GM18951 (cell line): Measurements from ENCODE around the gene MYO16.

Experiments used
- POLR2A ChIP-seq: IDR thresholded peaks from 4 replicates; pipeline ENCODE4 v1.6.1; 2011; ENCODE audit warnings: mild to moderate bottlenecking; ENCODE audit not compliant: insufficient read length, insufficient read depth; ENCODE audit errors: extremely low read depth
- in situ Hi-C: fragments of 300-500 bp; cut with MboI; formaldehyde crosslinking; loops from one replicate; pipeline ENCODE4 v1.12.0; 2022; ENCODE audit warnings: low sequenced_read_pairs, mixed read lengths, inconsistent platforms; ENCODE audit not compliant: unreplicated experiment

The MYO16 gene

DNA sequence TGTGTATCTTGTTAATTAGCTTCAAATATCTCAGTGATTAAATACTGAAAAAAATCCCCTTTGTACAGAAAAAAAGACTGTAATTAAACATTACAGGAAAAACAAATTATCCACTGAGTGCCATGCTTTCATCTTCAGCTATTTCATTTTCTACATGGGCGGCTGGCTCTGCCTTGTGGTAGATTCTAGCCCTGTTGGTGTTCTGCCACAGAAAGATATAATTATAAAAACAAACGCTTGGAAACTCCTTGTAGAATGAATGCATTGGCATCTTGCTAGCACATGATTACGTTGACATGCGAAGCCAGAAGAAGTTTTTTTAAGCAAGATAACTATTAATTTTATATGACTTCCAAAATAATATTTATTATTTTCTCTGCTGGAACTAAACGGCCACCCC, 496.8 kb downstream of the MYO16 start:
- in situ Hi-C loops, result no loop called here
- TF ChIP-seq POLR2A, result no peak

DNA sequence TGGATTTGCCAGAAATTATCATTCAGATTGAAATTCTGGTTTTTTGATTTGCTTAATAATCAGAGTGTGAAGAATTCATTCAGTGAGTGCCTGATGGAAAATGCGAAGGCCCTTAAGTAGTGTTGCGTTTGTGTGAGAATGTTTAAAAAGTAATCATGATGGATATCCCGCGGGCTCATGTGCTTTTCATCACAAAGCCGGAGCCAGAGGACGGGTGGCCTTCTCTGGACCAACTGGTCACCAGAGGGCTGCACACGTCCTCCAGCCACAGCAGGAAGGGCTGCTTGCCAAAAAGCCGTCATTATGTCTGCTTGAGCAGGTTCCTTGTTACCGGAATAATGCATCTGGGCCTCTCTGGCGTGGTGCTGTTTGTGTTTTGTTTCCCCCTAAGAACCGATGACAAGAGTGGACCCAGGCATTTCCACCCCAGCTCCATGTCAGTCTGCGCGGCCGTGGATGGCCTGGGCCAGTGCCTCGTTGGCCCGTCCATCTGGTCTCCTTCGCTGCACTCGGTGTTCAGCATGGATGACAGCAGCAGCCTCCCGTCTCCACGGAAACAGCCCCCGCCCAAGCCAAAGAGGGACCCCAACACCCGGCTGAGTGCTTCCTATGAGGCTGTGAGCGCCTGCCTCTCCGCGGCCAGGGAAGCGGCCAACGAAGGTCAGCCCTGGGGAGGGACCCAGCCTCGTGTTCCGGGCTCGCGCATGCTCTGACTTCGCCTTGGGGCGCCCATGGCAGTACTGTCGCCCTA, 497.7 kb downstream of the MYO16 start:
- TF ChIP-seq POLR2A, result no peak
- in situ Hi-C loops, result no loop called here

DNA sequence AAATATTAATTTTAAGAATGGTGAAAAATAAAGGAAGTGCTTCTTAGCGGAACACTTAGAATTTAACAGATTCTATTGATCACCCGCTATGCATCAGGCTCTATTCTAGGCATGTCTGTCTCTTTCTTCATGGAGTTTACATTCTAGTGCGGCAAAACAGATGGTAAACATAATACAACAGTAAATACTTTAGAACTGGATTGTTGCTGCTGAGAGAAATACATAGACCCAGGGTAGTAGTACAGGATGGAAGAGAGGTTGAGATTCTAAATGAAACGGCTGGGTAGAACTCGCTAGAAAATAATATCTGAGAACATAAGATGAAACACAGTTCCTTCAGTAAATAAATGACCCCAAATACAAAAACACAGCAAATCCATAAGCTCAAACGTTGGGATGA, 498.7 kb downstream of the MYO16 start:
- TF ChIP-seq POLR2A, result no peak
- in situ Hi-C loops, result no loop called here

DNA sequence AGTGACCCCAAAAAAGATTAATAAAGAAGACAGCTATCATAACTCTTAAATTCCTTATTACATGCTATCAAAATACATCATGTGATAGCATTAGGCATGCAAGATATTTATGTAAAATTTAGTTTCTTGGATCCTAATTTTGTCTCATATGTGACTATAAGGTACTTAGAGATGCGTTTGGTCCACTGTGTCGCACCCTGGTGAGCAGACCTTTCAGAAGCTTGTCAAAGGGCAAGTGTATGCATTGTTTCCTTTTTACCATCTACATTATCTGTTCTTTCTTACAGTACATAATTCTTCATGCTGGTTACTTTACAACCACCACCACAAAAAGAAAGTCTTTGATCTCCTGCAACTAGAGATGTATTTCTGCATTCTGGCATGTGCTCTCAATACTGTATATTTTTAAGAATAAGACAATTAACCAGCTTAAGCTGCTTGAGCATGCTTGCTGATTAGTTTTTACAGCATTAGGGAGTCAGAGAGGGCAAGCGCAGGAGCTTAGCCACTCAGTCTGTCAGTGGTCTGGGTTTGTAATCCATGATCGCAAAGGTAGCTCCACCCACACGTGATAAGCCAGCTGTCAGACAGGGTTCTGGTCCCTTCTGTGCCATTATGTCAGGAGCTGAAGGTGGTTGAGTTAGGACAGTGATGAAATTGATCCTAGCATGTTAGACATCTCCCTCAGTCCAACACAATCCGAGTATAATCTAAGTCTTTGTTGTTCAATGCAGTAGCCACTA, 500.9 kb downstream of the MYO16 start:
- no peak for TF ChIP-seq POLR2A
- in situ Hi-C loops, result no loop called here

DNA sequence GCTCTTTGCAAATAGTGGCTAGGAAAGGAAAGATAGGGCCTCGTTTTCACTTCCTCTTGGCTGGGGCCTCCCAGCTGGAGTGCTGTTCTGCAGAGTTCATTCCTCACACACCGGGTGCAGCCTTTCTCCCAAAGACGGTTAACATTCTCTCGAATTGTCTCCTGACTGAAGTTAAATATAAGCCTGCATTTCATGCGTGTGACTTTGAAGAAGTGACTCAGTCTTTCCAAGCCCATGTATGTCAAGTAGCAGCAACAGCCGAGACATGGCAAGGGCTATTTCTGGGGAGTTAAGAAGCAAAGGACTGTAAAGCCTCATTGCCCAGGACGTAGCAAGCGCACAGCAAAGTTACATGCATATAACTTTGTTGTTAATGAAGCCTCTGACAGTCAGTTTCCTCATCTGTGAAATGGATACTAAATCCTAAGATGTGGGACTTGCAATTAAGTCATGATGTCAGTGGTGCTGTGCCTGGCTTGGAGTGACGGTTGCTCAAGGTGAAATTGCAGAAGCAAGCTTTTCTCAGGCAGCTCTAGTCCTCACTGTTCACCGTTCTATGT, 502.4 kb downstream of the MYO16 start:
- in situ Hi-C loops, result no loop called here
- no peak for TF ChIP-seq POLR2A

DNA sequence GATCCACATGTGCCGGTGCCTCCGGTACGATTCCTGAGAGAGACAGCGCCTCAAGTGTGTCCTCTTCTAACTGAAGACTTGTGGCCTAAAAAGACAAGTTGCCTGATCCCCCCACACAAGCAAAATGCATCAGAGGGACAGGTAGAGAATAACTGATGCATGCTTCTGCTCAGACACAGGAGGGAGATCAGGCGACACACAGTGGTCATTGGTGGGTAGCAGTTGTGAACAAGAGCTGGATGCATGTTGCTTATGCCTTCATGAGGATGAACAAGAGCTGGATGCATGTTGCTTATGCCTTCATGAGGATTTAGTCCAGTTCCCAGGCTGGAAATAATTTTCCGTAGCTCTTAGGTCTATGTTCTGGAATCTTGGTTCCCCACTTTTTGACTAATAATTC, 505.6 kb downstream of the MYO16 start:
- no peak for TF ChIP-seq POLR2A
- in situ Hi-C loops, result no loop called here

DNA sequence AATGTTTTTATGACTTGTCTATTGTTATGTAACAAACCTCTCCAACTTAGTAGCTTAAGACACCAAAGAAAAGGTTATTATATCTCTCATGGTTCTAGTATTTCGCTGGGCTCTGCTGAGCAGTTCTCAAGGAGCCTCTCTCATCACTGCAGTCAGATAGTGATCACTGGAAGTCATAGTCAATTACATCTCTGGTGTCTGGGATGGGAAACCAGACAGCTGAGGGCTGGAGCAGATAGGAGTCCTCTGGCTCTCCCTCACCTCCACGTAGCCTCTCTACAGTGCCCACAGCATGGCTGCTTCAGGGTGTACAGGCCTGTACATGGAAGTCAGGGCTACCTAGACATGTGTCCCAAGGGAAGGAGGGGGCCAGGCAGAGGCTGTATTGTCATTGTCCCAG, 507.5 kb downstream of the MYO16 start:
- no peak for TF ChIP-seq POLR2A
- in situ Hi-C loops, result no loop called here

DNA sequence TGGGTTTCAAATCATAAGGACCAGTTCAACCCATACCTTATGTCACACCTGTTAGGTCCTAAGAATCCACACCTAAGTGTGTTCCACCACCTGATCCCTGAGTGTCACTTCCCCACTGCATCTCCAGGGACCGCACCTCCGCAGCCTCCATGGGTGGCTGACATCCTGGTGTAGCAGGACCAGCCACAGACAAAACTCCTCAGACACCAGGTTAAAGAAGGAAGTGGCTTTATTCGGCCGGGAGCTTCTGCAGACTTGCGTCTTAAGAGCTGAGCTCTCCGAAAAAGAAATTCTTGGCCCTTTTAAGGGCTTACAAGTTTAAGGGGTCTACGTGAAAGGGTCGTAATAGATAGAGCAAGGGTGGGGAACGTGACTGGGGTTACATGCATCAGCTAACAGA, 509.9 kb downstream of the MYO16 start:
- no peak for TF ChIP-seq POLR2A
- in situ Hi-C loops, result no loop called here

DNA sequence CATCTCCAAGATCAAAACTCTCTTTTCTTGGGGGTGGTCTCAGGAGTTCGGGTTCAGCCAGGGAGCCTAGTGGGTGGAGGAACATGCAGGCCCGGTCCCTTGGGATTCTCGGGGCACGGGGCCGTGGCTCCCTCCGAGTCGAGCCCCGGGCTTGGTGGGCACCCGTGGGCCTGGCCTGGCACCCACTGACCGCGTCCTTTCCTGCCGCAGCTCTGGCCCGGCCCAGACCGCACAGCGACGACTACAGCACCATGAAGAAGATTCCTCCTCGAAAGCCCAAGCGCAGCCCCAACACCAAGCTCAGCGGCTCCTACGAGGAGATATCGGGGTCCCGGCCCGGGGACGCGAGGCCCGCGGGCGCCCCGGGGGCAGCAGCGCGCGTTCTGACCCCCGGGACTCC, 510.6 kb downstream of the MYO16 start:
- TF ChIP-seq POLR2A, result no peak
- in situ Hi-C loops, result no loop called here

DNA sequence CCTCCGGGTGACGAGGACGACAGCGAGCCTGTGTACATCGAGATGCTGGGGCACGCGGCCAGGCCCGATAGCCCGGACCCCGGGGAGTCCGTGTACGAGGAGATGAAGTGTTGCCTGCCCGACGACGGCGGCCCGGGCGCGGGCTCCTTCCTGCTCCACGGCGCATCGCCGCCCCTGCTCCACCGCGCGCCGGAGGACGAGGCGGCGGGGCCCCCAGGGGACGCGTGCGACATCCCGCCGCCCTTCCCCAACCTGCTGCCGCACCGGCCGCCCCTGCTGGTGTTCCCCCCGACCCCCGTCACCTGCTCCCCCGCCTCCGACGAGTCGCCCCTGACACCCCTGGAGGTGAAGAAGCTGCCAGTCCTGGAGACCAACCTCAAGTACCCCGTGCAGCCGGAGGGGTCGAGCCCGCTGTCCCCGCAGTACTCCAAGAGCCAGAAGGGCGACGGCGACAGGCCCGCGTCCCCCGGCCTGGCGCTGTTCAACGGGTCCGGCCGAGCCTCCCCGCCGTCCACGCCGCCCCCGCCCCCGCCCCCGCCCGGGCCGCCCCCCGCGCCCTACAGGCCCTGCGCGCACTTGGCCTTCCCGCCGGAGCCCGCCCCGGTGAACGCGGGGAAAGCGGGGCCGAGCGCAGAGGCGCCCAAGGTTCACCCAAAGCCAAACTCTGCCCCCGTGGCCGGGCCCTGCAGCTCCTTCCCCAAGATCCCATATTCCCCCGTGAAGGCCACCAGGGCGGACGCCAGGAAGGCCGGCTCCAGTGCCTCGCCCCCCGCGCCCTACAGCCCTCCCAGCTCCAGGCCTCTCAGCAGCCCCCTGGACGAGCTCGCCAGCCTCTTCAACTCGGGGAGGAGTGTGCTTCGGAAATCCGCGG, 511.3 kb downstream of the MYO16 start:
- in situ Hi-C loops, result no loop called here
- TF ChIP-seq POLR2A, result no peak

DNA sequence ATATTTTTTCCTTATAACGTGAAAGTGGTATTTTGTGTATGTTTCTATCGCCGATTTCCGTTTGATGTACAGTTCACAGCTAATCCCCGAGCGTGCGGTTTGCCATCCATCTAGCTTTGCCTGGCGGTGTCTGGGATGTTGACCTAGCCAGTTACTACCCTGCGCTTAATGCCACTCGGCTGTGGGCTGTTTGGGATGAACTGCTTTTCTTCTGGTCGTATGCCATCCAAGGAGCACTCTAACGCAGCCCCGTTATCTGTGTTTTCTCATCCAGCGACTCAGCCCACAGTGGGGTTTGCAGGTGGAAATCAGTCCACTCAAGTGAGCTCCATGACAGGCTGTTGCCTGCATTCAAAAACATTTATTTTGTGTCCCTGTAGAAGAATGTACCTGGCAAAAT, 512.3 kb downstream of the MYO16 start:
- no peak for TF ChIP-seq POLR2A
- in situ Hi-C loops, result no loop called here

DNA sequence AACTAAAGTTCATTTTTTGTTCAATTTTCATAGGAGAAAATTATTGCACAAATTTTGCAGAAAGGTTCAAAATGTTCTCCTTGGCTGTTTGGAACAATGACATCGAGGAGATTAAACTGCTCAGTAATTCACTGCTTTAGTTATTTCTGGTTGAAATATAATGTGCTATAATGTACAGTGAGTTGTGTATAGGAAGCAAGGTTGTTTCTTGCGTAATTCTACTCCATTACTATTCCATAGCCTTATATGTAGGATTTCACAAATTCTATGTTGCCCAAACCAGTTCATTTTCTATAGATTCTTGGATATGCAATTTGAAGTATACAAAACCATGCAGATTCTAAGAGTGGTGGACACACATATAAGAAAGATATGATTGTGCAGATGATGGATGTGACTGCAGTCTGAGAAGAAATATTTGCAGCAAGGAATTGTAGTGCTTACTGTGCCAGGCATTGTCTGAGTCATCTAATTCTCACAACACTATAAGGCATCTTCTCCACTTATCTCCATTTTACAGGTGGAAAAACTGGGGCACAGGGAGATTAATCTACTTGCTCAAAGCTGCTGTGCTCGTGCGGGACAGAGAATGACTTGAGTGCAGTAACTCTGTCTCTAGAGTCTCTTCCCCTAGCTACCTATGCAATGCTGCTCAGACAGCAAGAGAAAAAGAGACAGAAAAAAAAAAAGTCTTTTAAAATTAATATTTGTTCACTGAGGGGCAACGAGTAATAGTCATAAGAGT, 515.5 kb downstream of the MYO16 start:
- in situ Hi-C loops, result no loop called here
- TF ChIP-seq POLR2A, result no peak
